IPS-NIHi7 (cell line): ENCODE measurements around the gene THEM4.

ENCODE experiments used
- DNase-seq: peaks from one replicate; pipeline ENCODE4 v3.0.0; 2012; ENCODE audit warnings: mixed read lengths; ENCODE audit errors: extremely low spot score

THEM4 gene

GRCh38 chr1:151909167-151910149 is at the start of gene THEM4:
Gene THEM4, minus strand, starts transcription at chr1:151909511. Its CDS starts 53 bp downstream, at chr1:151909458.
- peak; percentile 98 for DNase-seq

- no peak for DNase-seq
Measured at GRCh38 chr1:151958959-151959358, 49.6 kb upstream of the THEM4 start.

- DNase-seq: no peak
Measured at GRCh38 chr1:151956957-151957497, 47.7 kb upstream of the THEM4 start.

- DNase-seq: no peak
Measured at GRCh38 chr1:151953409-151954094, 44.2 kb upstream of the THEM4 start.

- no peak for DNase-seq
Measured at GRCh38 chr1:151952811-151953210, 43.5 kb upstream of the THEM4 start.

- no peak for DNase-seq
Measured at GRCh38 chr1:151949371-151950193, 40.3 kb upstream of the THEM4 start.

GRCh38 chr1:151948506-151948905 is 39.2 kb upstream of the THEM4 start:
- DNase-seq: no peak

GRCh38 chr1:151947140-151947539 is 37.8 kb upstream of the THEM4 start:
- no peak for DNase-seq

- peak; percentile 78 for DNase-seq
Measured at GRCh38 chr1:151945725-151946722, 36.7 kb upstream of the THEM4 start.

- DNase-seq: no peak
Measured at GRCh38 chr1:151944857-151945575, 35.7 kb upstream of the THEM4 start.

GRCh38 chr1:151944126-151944856 is 35.0 kb upstream of the THEM4 start:
- DNase-seq: no peak

- no peak for DNase-seq
Measured at GRCh38 chr1:151943591-151943990, 34.3 kb upstream of the THEM4 start.

GRCh38 chr1:151942882-151943281 is 33.6 kb upstream of the THEM4 start:
- no peak for DNase-seq

GRCh38 chr1:151940541-151940940 is 31.2 kb upstream of the THEM4 start:
- DNase-seq: no peak

- no peak for DNase-seq
Measured at GRCh38 chr1:151939779-151940178, 30.5 kb upstream of the THEM4 start.

- no peak for DNase-seq
Measured at GRCh38 chr1:151939141-151939540, 29.8 kb upstream of the THEM4 start.

GRCh38 chr1:151936653-151937052 is 27.3 kb upstream of the THEM4 start:
- peak; percentile 49 for DNase-seq

- DNase-seq: no peak
Measured at GRCh38 chr1:151935894-151936602, 26.7 kb upstream of the THEM4 start.
